K562 (cell line): ENCODE measurements around the gene ABHD16A. TPM values are rescaled to one million over a fixed set of nuclear protein-coding genes. Genes with fewer than 3 reads are reported as not detected.

Source experiments
- CEBPB ChIP-seq: fragments of 450-650 bp; IDR thresholded peaks from 2 replicates; pipeline ENCODE4 v1.6.1; 2016; ENCODE audit warnings: missing genetic modification characterization, missing compliant biosample characterization
- DACH1 ChIP-seq: fragments of 450-650 bp; IDR thresholded peaks from 2 replicates; pipeline ENCODE4 v1.6.1; 2018; ENCODE audit not compliant: partially characterized antibody
- DEAF1 ChIP-seq: fragments of 450-650 bp; formaldehyde crosslinking; IDR thresholded peaks from 2 replicates; pipeline ENCODE4 v1.4.0; 2020; ENCODE audit warnings: mild to moderate bottlenecking, moderate library complexity
- MTA2 ChIP-seq: fragments of 450-650 bp; IDR thresholded peaks from 2 replicates; pipeline ENCODE4 v1.6.1; 2016; ENCODE audit warnings: low read depth
- NR3C1 ChIP-seq: sonication (generic); formaldehyde crosslinking; IDR thresholded peaks from 2 replicates; pipeline ENCODE4 v1.8.1; 2022; ENCODE audit warnings: missing genetic modification reagents
- RBM17 ChIP-seq: fragments of 200-400 bp; formaldehyde crosslinking; IDR thresholded peaks from 2 replicates; pipeline ENCODE4 v1.6.1; 2017; ENCODE audit warnings: low read depth, mild to moderate bottlenecking, low read length, borderline replicate concordance
- REST ChIP-seq, 2 experiments: fragments of 450-650 bp; formaldehyde crosslinking in 1 of 2; IDR thresholded peaks; 2 replicates each; pipeline versions ENCODE4 v1.4.0 to v1.6.1; 2014 to 2020; ENCODE audit warnings: mild to moderate bottlenecking in 2 of 2, borderline replicate concordance in 1 of 2, low read depth in 1 of 2
- SMAD2 ChIP-seq: fragments of 150-350 bp; IDR thresholded peaks from 2 replicates; pipeline ENCODE4 v1.6.1; 2014; ENCODE audit warnings: low read depth, mild to moderate bottlenecking, low read length
- TAF7 ChIP-seq: fragments of 450-650 bp; IDR thresholded peaks from 2 replicates; pipeline ENCODE4 v1.6.1; 2016; ENCODE audit warnings: missing genetic modification characterization, missing compliant biosample characterization
- TAL1 ChIP-seq: fragments of 450-650 bp; IDR thresholded peaks from 2 replicates; pipeline ENCODE4 v1.6.1; 2016; ENCODE audit warnings: mild to moderate bottlenecking
- TCF7 ChIP-seq: sonication (generic); IDR thresholded peaks from 2 replicates; pipeline ENCODE4 v1.6.1; 2016; ENCODE audit warnings: antibody characterized with exemption, borderline replicate concordance
- TEAD1 ChIP-seq, 2 experiments: fragments of 450-650 bp in 1 of 2; sonication (generic) in 1 of 2; formaldehyde crosslinking; IDR thresholded peaks; 2 replicates each; pipeline versions ENCODE4 v1.4.0 to v1.8.0; 2020 to 2022; ENCODE audit warnings: mild to moderate bottlenecking in 2 of 2, missing genetic modification reagents in 1 of 2
- ZBTB17 ChIP-seq: fragments of 450-650 bp; formaldehyde crosslinking; IDR thresholded peaks from 2 replicates; pipeline ENCODE4 v1.4.0; 2020; ENCODE audit warnings: mild to moderate bottlenecking
- ZC3H4 ChIP-seq: sonication (generic); formaldehyde crosslinking; IDR thresholded peaks from 2 replicates; pipeline ENCODE4 v1.9.0; 2021; ENCODE audit warnings: missing genetic modification reagents, borderline replicate concordance
- ZNF212 ChIP-seq: fragments of 450-650 bp; formaldehyde crosslinking; IDR thresholded peaks from 2 replicates; pipeline ENCODE4 v1.4.0; 2020; ENCODE audit warnings: mild to moderate bottlenecking
- ZNF224 ChIP-seq: sonication (generic); formaldehyde crosslinking; IDR thresholded peaks from 2 replicates; pipeline ENCODE4 v1.8.0; 2022; ENCODE audit warnings: mild to moderate bottlenecking, missing genetic modification reagents
- ZNF232 ChIP-seq: sonication (generic); formaldehyde crosslinking; IDR thresholded peaks from 2 replicates; pipeline ENCODE4 v1.8.0; 2022; ENCODE audit warnings: mild to moderate bottlenecking, missing genetic modification reagents
- ZNF436 ChIP-seq: fragments of 250-450, 450-650 bp; sonication (Bioruptor Pico); formaldehyde crosslinking; IDR thresholded peaks from 2 replicates; pipeline ENCODE4 v1.7.0; 2020; ENCODE audit warnings: mild to moderate bottlenecking
- ZNF511 ChIP-seq: sonication (generic); formaldehyde crosslinking; IDR thresholded peaks from 2 replicates; pipeline ENCODE4 v1.8.0; 2022; ENCODE audit warnings: mild to moderate bottlenecking, missing genetic modification reagents
- polyA plus RNA-seq, 8 experiments: library from polyadenylated mRNA; depleted of rRNA in 4 of 8; stranded (reverse) in 5 of 8; unstranded in 3 of 8; fragments of >200 nt; fragmentation: Nextera tagmentation in 2 of 8; fragmentation: Illumina TruSeq in 1 of 8; extraction: Ambion mirVana in 2 of 8; extraction: Trizol in 1 of 8; gene quantifications; 2 replicates each; pipeline versions ENCODE4 v1.2.1 to v1.2.3, GENCODE V29; 2011 to 2014; ENCODE audit warnings: inconsistent platforms in 1 of 8, missing spikeins in 1 of 8
- total RNA-seq, 7 experiments: library from RNA; depleted of rRNA in 6 of 7; stranded (reverse); fragments of >200 nt in 6 of 7; fragmentation: Illumina TruSeq in 2 of 7; extraction: Trizol in 2 of 7; gene quantifications; 2 replicates each; pipeline versions ENCODE4 v1.2.1 to v1.2.3, GENCODE V29; 2011 to 2021; ENCODE audit warnings: low replicate concordance in 1 of 7

The ABHD16A gene
- total and polyA plus RNA-seq, 9 of the 15 experiments (the other 6 are each of a cell fraction or from before 2014, with no cell fraction given): 25.8 to 120 (median 81.6) TPM

- TF ChIP-seq REST (IDR thresholded peaks at IDR 0.05; ENCODE audit: borderline replicate concordance) (no peak), REST (CRISPR knock-in tag; IDR thresholded peaks at IDR 0.05; ENCODE audit: low read depth) (no peak), ZNF436 (CRISPR knock-in tag) (no peak), CEBPB (peak; percentile 17; the same call in 1 of the 2 replicates), ZBTB17 (CRISPR knock-in tag) (no peak), TCF7 (no peak), MTA2 (no peak), SMAD2 (no peak), DACH1 (no peak), ZNF212 (CRISPR knock-in tag) (no peak), DEAF1 (CRISPR knock-in tag) (no peak), NR3C1 (no peak), TAL1 (no peak), TEAD1 (CRISPR knock-in tag; IDR thresholded peaks at IDR 0.05) (no peak), ZC3H4 (CRISPR knock-in tag) (no peak), TAF7 (no peak), ZNF224 (CRISPR knock-in tag) (0 out of 2 replicates have a peak, but pooled peaks have one; percentile 42), ZNF232 (CRISPR knock-in tag) (0 out of 2 replicates have a peak, but pooled peaks have one; percentile 46), RBM17 (no peak), ZNF511 (CRISPR knock-in tag) (no peak; the same call in 1 of the 2 replicates)
These were observed 41.6 kb downstream of the ABHD16A start (continued) for GRCh38 chr6:31661262-31662123.
